GM18519 (cell line): ENCODE measurements around the gene USP17L30.
"Not testable (repeated sequence)": the region's sequence is repeated elsewhere in the genome, so short reads cannot be mapped to it uniquely, and the experiment has no call there.

Experiments used
- ATAC-seq: cut with Tn5 transposase; IDR thresholded peaks from one replicate; pipeline ENCODE4 v1.9.1; 2021; ENCODE audit warnings: mild to moderate bottlenecking, moderate library complexity; ENCODE audit not compliant: unreplicated experiment, low FRiP score

USP17L30 gene

GRCh38 chr4:9362829-9363228 lies at the start of gene USP17L30:
USP17L30 (plus strand) TSS chr4:9363129; CDS start chr4:9363129, 0 bp downstream.
- not testable (repeated sequence) for ATAC-seq

- ATAC-seq, result not testable (repeated sequence)
Measured at GRCh38 chr4:9324191-9324590, 38.7 kb upstream of the USP17L30 start.

- not testable (repeated sequence) for ATAC-seq
Measured at GRCh38 chr4:9324865-9325264, 38.1 kb upstream of the USP17L30 start, which contains the start of gene USP17L24. USP17L24 (plus strand) TSS chr4:9325165; CDS start chr4:9325165, 0 bp downstream.

GRCh38 chr4:9329611-9330010 lies 33.3 kb upstream of the USP17L30 start, which contains the start of gene USP17L25:
USP17L25 (plus strand) TSS chr4:9329911; CDS start chr4:9329911, 0 bp downstream.
- ATAC-seq, result not testable (repeated sequence)

- ATAC-seq, result not testable (repeated sequence)
Measured at GRCh38 chr4:9334358-9334757, 28.6 kb upstream of the USP17L30 start, which contains the start of gene USP17L26. USP17L26 (plus strand) TSS chr4:9334658; CDS start chr4:9334658, 0 bp downstream.

- ATAC-seq, result not testable (repeated sequence)
Measured at GRCh38 chr4:9339103-9339502, 23.8 kb upstream of the USP17L30 start, which contains the start of gene USP17L5. USP17L5 (plus strand) TSS chr4:9339403; CDS start chr4:9339403, 0 bp downstream.

- ATAC-seq, result not testable (repeated sequence)
Measured at GRCh38 chr4:9343848-9344247, 19.1 kb upstream of the USP17L30 start, which contains the start of gene USP17L27. USP17L27 (plus strand) TSS chr4:9344148; CDS start chr4:9344148, 0 bp downstream.

GRCh38 chr4:9348593-9348992 lies 14.3 kb upstream of the USP17L30 start, which contains the start of gene USP17L28:
USP17L28 (plus strand) TSS chr4:9348893; CDS start chr4:9348893, 0 bp downstream.
- not testable (repeated sequence) for ATAC-seq

GRCh38 chr4:9350866-9351265 lies 12.1 kb upstream of the USP17L30 start:
- ATAC-seq, result not testable (repeated sequence)

GRCh38 chr4:9353338-9353737 lies 9.6 kb upstream of the USP17L30 start, which contains the start of gene USP17L29:
USP17L29 (plus strand) TSS chr4:9353638; CDS start chr4:9353638, 0 bp downstream.
- ATAC-seq, result not testable (repeated sequence)

GRCh38 chr4:9379881-9380280 lies 17.0 kb downstream of the USP17L30 start:
- ATAC-seq, result not testable (repeated sequence)

GRCh38 chr4:9381012-9381534 lies 18.1 kb downstream of the USP17L30 start:
- ATAC-seq, result not testable (repeated sequence)

- no peak for ATAC-seq
Measured at GRCh38 chr4:9384126-9384525, 21.2 kb downstream of the USP17L30 start.

GRCh38 chr4:9389001-9389400 lies 26.1 kb downstream of the USP17L30 start:
- ATAC-seq, result not testable (repeated sequence)

- not testable (repeated sequence) for ATAC-seq
Measured at GRCh38 chr4:9405774-9406173, 42.8 kb downstream of the USP17L30 start.

- ATAC-seq, result not testable (repeated sequence)
Measured at GRCh38 chr4:9406491-9406890, 43.6 kb downstream of the USP17L30 start.

- no peak for ATAC-seq
Measured at GRCh38 chr4:9409793-9410192, 46.9 kb downstream of the USP17L30 start.
